ENCODE results near the gene NFIB.

The NFIB gene

GRCh38 chr9:14190240-14190639, 123.7 kb downstream of the NFIB start:
- Histone ChIP-seq H3K79me2 (ENCODE audit: control insufficient read depth, insufficient read depth, low read length) (no peaks in the 10 kb centered on the region), H3K4ac (ENCODE audit: low read depth, low read length) (no peak overlapping the region), H3K79me1 (ENCODE audit: low read length) (no peaks in the 10 kb centered on the region), H3K4me2 (ENCODE audit: low read length) (no peak overlapping the region), H4K5ac (ENCODE audit: low read length) (no peak overlapping the region), H3K56ac (ENCODE audit: low read length) (no peak overlapping the region), H2AK5ac (ENCODE audit: low read length) (no peak overlapping the region), H2BK5ac (ENCODE audit: low read length) (no peak overlapping the region), H4K8ac (ENCODE audit: low read depth, low read length) (no peak overlapping the region), H3K27me3 (ENCODE audit: insufficient read depth, low read length, poor library complexity) (no peaks in the 10 kb centered on the region), H3K9ac (ENCODE audit: low read length) (no peak overlapping the region), H3K4me1 (ENCODE audit: control insufficient read depth, low read depth, low read length) (peaks cover 2% of the 10 kb centered on the region), H3K27ac (ENCODE audit: low read depth, low read length) (no peak overlapping the region), H3K36me3 (ENCODE audit: control insufficient read depth, insufficient read depth, low read length) (no peaks in the 10 kb centered on the region), H2BK120ac (ENCODE audit: low read depth, low read length) (no peak overlapping the region), H3K18ac (ENCODE audit: low read length) (no peak overlapping the region), H3K4me3 (ENCODE audit: low read length) (no peak overlapping the region), H3K23ac (ENCODE audit: low read length) (no peak overlapping the region), H2BK15ac (replicated peaks; ENCODE audit: low read depth) (no peak overlapping the region)
- no peak for DNase-seq
- no CpG with 5 or more reads among the region's 1 CpG for WGBS (ENCODE audit: extremely low coverage, insufficient coverage, low lambda C conversion rate)

GRCh38 chr9:14189578-14189977, 124.4 kb downstream of the NFIB start:
- Histone ChIP-seq H3K23ac (ENCODE audit: low read length) (no peak overlapping the region), H3K56ac (ENCODE audit: low read length) (no peak overlapping the region), H3K36me3 (ENCODE audit: control insufficient read depth, insufficient read depth, low read length) (no peaks in the 10 kb centered on the region), H2AK5ac (ENCODE audit: low read length) (no peak overlapping the region), H2BK15ac (replicated peaks; ENCODE audit: low read depth) (no peak overlapping the region), H3K4me1 (ENCODE audit: control insufficient read depth, low read depth, low read length) (peaks cover 2% of the 10 kb centered on the region), H3K27ac (ENCODE audit: low read depth, low read length) (no peak overlapping the region), H4K8ac (ENCODE audit: low read depth, low read length) (no peak overlapping the region), H3K4me2 (ENCODE audit: low read length) (no peak overlapping the region), H3K27me3 (ENCODE audit: insufficient read depth, low read length, poor library complexity) (no peaks in the 10 kb centered on the region), H3K18ac (ENCODE audit: low read length) (no peak overlapping the region), H3K79me2 (ENCODE audit: control insufficient read depth, insufficient read depth, low read length) (no peaks in the 10 kb centered on the region), H2BK120ac (ENCODE audit: low read depth, low read length) (no peak overlapping the region), H3K4ac (ENCODE audit: low read depth, low read length) (no peak overlapping the region), H3K4me3 (ENCODE audit: low read length) (no peak overlapping the region), H3K9ac (ENCODE audit: low read length) (no peak overlapping the region), H4K5ac (ENCODE audit: low read length) (no peak overlapping the region), H3K79me1 (ENCODE audit: low read length) (no peaks in the 10 kb centered on the region), H2BK5ac (ENCODE audit: low read length) (no peak overlapping the region)
- no peak for DNase-seq
- no CpG with 5 or more reads among the region's 1 CpG for WGBS (ENCODE audit: extremely low coverage, insufficient coverage, low lambda C conversion rate)

GRCh38 chr9:14189146-14189545, 124.8 kb downstream of the NFIB start:
- no peak overlapping the region for H3K18ac ChIP-seq (ENCODE audit: low read length)
- no peak overlapping the region for H4K8ac ChIP-seq (ENCODE audit: low read depth, low read length)

DNA sequence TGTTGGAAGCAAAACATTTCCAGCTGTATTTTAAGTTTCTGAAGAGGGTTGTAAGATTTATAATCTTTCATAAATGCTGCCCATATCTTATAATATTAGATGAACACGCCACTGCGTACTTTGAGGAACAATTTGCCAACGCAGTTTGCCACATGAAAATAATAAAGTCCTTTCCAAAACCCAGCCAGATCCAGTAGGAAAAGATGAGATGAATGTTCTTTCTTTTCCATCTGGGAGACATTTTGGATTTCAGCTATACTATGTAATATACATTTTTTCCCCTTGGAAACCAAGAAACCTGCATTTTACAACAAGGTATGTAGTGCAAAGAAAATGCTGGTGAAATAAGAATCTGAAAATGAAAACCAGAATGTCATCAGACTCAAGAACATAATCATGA, 125.4 kb downstream of the NFIB start:
- no CpG with 5 or more reads among the region's 3 CpGs for WGBS (ENCODE audit: extremely low coverage, insufficient coverage, low lambda C conversion rate)
- no peak for DNase-seq

More at GRCh38 chr9:14189146-14189545, 124.8 kb downstream of the NFIB start:
- Histone ChIP-seq H3K79me1 (ENCODE audit: low read length) (no peaks in the 10 kb centered on the region), H2BK120ac (ENCODE audit: low read depth, low read length) (no peak overlapping the region), H3K4me2 (ENCODE audit: low read length) (no peak overlapping the region), H3K4ac (ENCODE audit: low read depth, low read length) (no peak overlapping the region), H4K5ac (ENCODE audit: low read length) (no peak overlapping the region), H2BK5ac (ENCODE audit: low read length) (no peak overlapping the region), H3K36me3 (ENCODE audit: control insufficient read depth, insufficient read depth, low read length) (no peaks in the 10 kb centered on the region), H3K27me3 (ENCODE audit: insufficient read depth, low read length, poor library complexity) (no peaks in the 10 kb centered on the region), H3K9ac (ENCODE audit: low read length) (no peak overlapping the region), H3K56ac (ENCODE audit: low read length) (no peak overlapping the region), H3K4me1 (ENCODE audit: control insufficient read depth, low read depth, low read length) (peaks cover 2% of the 10 kb centered on the region), H3K27ac (ENCODE audit: low read depth, low read length) (no peak overlapping the region), H2AK5ac (ENCODE audit: low read length) (no peak overlapping the region), H2BK15ac (replicated peaks; ENCODE audit: low read depth) (no peak overlapping the region), H3K79me2 (ENCODE audit: control insufficient read depth, insufficient read depth, low read length) (no peaks in the 10 kb centered on the region), H3K4me3 (ENCODE audit: low read length) (no peak overlapping the region), H3K23ac (ENCODE audit: low read length) (no peak overlapping the region)
- no CpG with 5 or more reads among the region's 4 CpGs for WGBS (ENCODE audit: extremely low coverage, insufficient coverage, low lambda C conversion rate)
- no peak for DNase-seq

GRCh38 chr9:14188011-14188410, 125.9 kb downstream of the NFIB start:
- Histone ChIP-seq H3K23ac (ENCODE audit: low read length) (no peak overlapping the region), H4K5ac (ENCODE audit: low read length) (no peak overlapping the region), H4K8ac (ENCODE audit: low read depth, low read length) (no peak overlapping the region), H3K36me3 (ENCODE audit: control insufficient read depth, insufficient read depth, low read length) (no peaks in the 10 kb centered on the region), H3K18ac (ENCODE audit: low read length) (no peak overlapping the region), H3K56ac (ENCODE audit: low read length) (no peak overlapping the region), H3K4ac (ENCODE audit: low read depth, low read length) (no peak overlapping the region), H3K4me3 (ENCODE audit: low read length) (no peak overlapping the region), H2BK5ac (ENCODE audit: low read length) (no peak overlapping the region), H3K4me2 (ENCODE audit: low read length) (no peak overlapping the region), H2AK5ac (ENCODE audit: low read length) (no peak overlapping the region), H2BK120ac (ENCODE audit: low read depth, low read length) (no peak overlapping the region), H2BK15ac (replicated peaks; ENCODE audit: low read depth) (no peak overlapping the region), H3K27ac (ENCODE audit: low read depth, low read length) (no peak overlapping the region), H3K9ac (ENCODE audit: low read length) (no peak overlapping the region), H3K27me3 (ENCODE audit: insufficient read depth, low read length, poor library complexity) (no peaks in the 10 kb centered on the region), H3K79me1 (ENCODE audit: low read length) (no peaks in the 10 kb centered on the region), H3K4me1 (ENCODE audit: control insufficient read depth, low read depth, low read length) (peaks cover 2% of the 10 kb centered on the region), H3K79me2 (ENCODE audit: control insufficient read depth, insufficient read depth, low read length) (no peaks in the 10 kb centered on the region)
- DNase-seq = no peak
- no CpG with 5 or more reads among the region's 2 CpGs for WGBS (ENCODE audit: extremely low coverage, insufficient coverage, low lambda C conversion rate)

More for the DNA sequence above, 125.4 kb downstream of the NFIB start:
- Histone ChIP-seq H3K79me2 (ENCODE audit: control insufficient read depth, insufficient read depth, low read length) (no peaks in the 10 kb centered on the region), H3K27ac (ENCODE audit: low read depth, low read length) (no peak overlapping the region), H3K18ac (ENCODE audit: low read length) (no peak overlapping the region), H2AK5ac (ENCODE audit: low read length) (no peak overlapping the region), H3K4ac (ENCODE audit: low read depth, low read length) (no peak overlapping the region), H3K9ac (ENCODE audit: low read length) (no peak overlapping the region), H3K23ac (ENCODE audit: low read length) (no peak overlapping the region), H3K4me3 (ENCODE audit: low read length) (no peak overlapping the region), H2BK5ac (ENCODE audit: low read length) (no peak overlapping the region), H3K79me1 (ENCODE audit: low read length) (no peaks in the 10 kb centered on the region), H2BK120ac (ENCODE audit: low read depth, low read length) (no peak overlapping the region), H3K36me3 (ENCODE audit: control insufficient read depth, insufficient read depth, low read length) (no peaks in the 10 kb centered on the region), H3K27me3 (ENCODE audit: insufficient read depth, low read length, poor library complexity) (no peaks in the 10 kb centered on the region), H3K4me2 (ENCODE audit: low read length) (no peak overlapping the region), H3K4me1 (ENCODE audit: control insufficient read depth, low read depth, low read length) (peaks cover 2% of the 10 kb centered on the region), H4K8ac (ENCODE audit: low read depth, low read length) (no peak overlapping the region), H3K56ac (ENCODE audit: low read length) (no peak overlapping the region), H4K5ac (ENCODE audit: low read length) (no peak overlapping the region), H2BK15ac (replicated peaks; ENCODE audit: low read depth) (no peak overlapping the region)

DNA sequence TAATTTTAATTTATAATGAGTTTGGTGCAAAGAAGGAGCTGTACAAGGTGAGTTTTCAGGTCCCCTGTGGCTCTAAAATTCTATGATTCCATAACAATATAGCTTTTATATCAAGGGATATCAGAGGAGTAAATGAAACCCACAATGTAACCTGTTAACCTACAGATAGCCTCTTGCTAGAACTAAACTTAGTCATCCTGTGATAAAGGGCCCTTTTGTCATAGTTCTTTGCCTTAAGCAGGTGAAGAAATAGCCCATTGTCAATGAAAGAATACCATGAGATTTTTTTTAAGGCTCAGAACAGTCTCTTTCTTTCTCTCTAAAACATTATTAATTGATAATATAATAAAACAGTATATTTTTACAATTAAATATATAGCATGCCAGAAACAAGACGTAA, 127.8 kb downstream of the NFIB start:
- Histone ChIP-seq H3K23ac (ENCODE audit: low read length) (no peak overlapping the region), H3K4me1 (ENCODE audit: control insufficient read depth, low read depth, low read length) (peaks cover 2% of the 10 kb centered on the region), H3K36me3 (ENCODE audit: control insufficient read depth, insufficient read depth, low read length) (no peaks in the 10 kb centered on the region), H3K4me2 (ENCODE audit: low read length) (no peak overlapping the region), H3K4me3 (ENCODE audit: low read length) (no peak overlapping the region), H2BK120ac (ENCODE audit: low read depth, low read length) (no peak overlapping the region), H3K27me3 (ENCODE audit: insufficient read depth, low read length, poor library complexity) (no peaks in the 10 kb centered on the region), H4K5ac (ENCODE audit: low read length) (no peak overlapping the region), H2BK5ac (ENCODE audit: low read length) (no peak overlapping the region), H2BK15ac (replicated peaks; ENCODE audit: low read depth) (no peak overlapping the region), H3K18ac (ENCODE audit: low read length) (no peak overlapping the region), H3K79me1 (ENCODE audit: low read length) (no peaks in the 10 kb centered on the region), H3K4ac (ENCODE audit: low read depth, low read length) (no peak overlapping the region), H3K9ac (ENCODE audit: low read length) (no peak overlapping the region), H3K79me2 (ENCODE audit: control insufficient read depth, insufficient read depth, low read length) (no peaks in the 10 kb centered on the region), H3K56ac (ENCODE audit: low read length) (no peak overlapping the region), H3K27ac (ENCODE audit: low read depth, low read length) (no peak overlapping the region), H4K8ac (ENCODE audit: low read depth, low read length) (no peak overlapping the region), H2AK5ac (ENCODE audit: low read length) (no peak overlapping the region)
- DNase-seq = no peak
- WGBS (ENCODE audit: extremely low coverage, insufficient coverage, low lambda C conversion rate) = no CpG with 5 or more reads among the region's 1 CpG

All from mesendoderm (in vitro differentiated cells).